Endothelial cell of umbilical vein (primary cell): ENCODE results near the gene THRSP.

Experiments
- CTCF ChIP-seq, 2 donors: IDR thresholded peaks; 1 replicate in 1 of 2; 2 replicates in 1 of 2; pipeline ENCODE4 v1.5.1; 2011; ENCODE audit warnings: low read length in 2 of 2, mild to moderate bottlenecking in 2 of 2, moderate library complexity in 2 of 2, control low read depth in 1 of 2, inconsistent platforms in 1 of 2, low read depth in 1 of 2; ENCODE audit not compliant: insufficient read depth in 1 of 2; ENCODE audit errors: extremely low read depth in 1 of 2
- MAX ChIP-seq: IDR thresholded peaks from 2 replicates; pipeline ENCODE4 v1.6.1; 2011; ENCODE audit not compliant: insufficient read depth, insufficient read length
- POLR2AphosphoS5 ChIP-seq: IDR thresholded peaks from 2 replicates; pipeline ENCODE4 v1.6.1; 2012; ENCODE audit warnings: low read depth, mild to moderate bottlenecking, control low read depth, low read length, moderate library complexity; ENCODE audit not compliant: insufficient read depth

- TF ChIP-seq CTCF (IDR thresholded peaks at IDR 0.05; ENCODE audit: extremely low read depth in 1 of 2, insufficient read depth in 1 of 2, low read depth in 1 of 2, low read length in 2 of 2) (no peak), MAX (no peak), POLR2AphosphoS5 (no peak)
Observed at GRCh38 chr11:78056093-78056492, 7.6 kb upstream of the THRSP start.
